Fibroblast of skin of left biceps (primary cell): ENCODE measurements around the gene HLA-DQB1.
"Not testable (repeated sequence)": the region's sequence is repeated elsewhere in the genome, so short reads cannot be mapped to it uniquely, and the experiment has no call there.

ENCODE experiments used
- DNase-seq, 2 experiments: peaks; one replicate each; pipeline ENCODE4 v3.0.0-alpha.2; 2013; ENCODE audit warnings: low read depth in 2 of 2

Gene HLA-DQB1

GRCh38 chr6:32662836-32663235 is 3.6 kb downstream of the HLA-DQB1 start:
- DNase-seq = no peak

DNA sequence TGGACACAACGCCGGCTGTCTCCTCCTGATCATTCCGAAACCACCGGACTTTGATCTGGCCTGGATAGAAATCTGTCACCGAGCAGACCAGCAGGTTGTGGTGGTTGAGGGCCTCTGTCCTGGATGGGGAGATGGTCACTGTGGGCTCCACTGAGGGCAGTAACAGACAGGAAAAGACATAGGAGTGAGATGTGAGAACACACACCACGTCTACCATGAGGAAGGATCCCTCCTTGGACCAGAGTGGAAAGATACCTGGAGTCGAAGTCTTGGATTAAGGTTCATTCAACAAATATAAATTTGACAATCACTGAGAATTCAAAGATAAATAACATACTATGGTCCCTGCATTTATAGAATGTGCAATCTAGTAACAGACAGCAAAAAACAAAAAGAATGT is 4.4 kb downstream of the HLA-DQB1 start:
- no peak for DNase-seq

- no peak for DNase-seq
Measured at GRCh38 chr6:32659856-32660595, 6.4 kb downstream of the HLA-DQB1 start.

GRCh38 chr6:32658268-32658897 is 8.1 kb downstream of the HLA-DQB1 start:
- DNase-seq = no peak

- DNase-seq = not testable (repeated sequence)
Measured at GRCh38 chr6:32657819-32658218, 8.6 kb downstream of the HLA-DQB1 start.

- not testable (repeated sequence) for DNase-seq
Measured at GRCh38 chr6:32657329-32657728, 9.1 kb downstream of the HLA-DQB1 start.

DNA sequence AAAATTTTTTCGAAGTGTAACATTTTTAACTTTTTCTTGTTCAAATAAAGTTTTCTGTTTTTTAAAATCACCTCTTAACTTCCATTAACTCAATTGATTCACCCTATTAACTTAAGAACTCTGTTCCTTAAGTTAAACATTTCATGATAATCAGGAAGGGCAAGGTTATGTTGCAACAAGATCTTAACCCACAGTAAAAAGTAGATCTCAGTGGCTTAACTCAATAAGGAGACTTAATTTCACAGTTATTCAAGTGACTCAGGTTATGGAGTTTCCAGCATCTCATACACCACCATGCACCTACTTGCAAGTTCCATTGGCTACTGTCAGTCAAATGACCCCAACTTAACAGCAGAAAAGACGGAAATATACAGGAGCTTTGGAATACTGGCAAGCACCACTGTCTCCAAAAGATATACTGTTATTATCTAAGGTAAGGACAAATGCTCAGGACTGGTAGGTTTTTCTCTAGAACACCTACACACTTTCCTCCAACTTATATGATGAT is 11.2 kb downstream of the HLA-DQB1 start:
- DNase-seq = no peak

DNA sequence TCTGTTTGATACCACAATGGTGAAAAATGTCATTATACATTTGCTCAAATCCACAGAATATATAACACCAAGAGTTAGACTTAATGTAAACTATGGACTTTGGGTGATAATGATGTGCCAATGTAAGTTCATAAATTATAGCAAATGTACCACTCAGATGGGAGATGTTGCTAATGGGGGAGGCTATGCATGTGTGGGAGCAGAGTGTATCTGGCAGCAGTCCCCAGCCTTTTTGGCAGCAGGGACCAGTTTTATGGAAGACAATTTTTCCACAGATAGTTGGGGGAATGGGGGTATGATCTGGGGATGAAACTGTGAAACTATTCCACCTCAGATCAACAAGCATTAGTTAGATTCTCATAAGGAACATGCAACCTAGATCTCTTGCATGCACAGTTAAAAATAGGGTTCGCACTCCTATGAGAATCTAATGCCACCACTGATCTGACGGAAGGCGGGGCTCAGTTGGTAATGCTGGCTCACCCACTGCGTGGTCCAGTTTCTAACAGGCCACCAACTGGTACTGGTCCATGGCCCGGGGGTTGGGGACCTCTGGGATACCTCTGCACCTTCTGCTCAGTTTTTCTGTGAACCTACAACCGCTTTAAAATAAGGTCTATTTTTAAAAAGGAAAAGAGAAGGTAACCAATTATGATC is 21.3 kb downstream of the HLA-DQB1 start:
- no peak for DNase-seq

GRCh38 chr6:32643904-32644303 is 22.6 kb downstream of the HLA-DQB1 start:
- DNase-seq = no peak

- DNase-seq = no peak
Measured at GRCh38 chr6:32642720-32643106, 23.7 kb downstream of the HLA-DQB1 start.

GRCh38 chr6:32641785-32642719 is 24.4 kb downstream of the HLA-DQB1 start:
- not testable (repeated sequence) for DNase-seq

DNA sequence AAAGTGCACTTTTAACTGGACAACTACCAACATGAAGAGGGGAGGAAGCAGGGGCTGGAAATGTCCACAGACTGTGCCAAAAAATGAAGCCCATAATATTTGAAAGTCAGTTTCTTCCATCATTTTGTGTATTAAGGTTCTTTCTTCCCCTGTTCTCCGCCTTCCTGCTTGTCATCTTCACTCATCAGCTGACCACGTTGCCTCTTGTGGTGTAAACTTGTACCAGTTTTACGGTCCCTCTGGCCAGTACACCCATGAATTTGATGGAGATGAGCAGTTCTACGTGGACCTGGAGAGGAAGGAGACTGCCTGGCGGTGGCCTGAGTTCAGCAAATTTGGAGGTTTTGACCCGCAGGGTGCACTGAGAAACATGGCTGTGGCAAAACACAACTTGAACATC is 25.3 kb downstream of the HLA-DQB1 start:
- no peak for DNase-seq

DNA sequence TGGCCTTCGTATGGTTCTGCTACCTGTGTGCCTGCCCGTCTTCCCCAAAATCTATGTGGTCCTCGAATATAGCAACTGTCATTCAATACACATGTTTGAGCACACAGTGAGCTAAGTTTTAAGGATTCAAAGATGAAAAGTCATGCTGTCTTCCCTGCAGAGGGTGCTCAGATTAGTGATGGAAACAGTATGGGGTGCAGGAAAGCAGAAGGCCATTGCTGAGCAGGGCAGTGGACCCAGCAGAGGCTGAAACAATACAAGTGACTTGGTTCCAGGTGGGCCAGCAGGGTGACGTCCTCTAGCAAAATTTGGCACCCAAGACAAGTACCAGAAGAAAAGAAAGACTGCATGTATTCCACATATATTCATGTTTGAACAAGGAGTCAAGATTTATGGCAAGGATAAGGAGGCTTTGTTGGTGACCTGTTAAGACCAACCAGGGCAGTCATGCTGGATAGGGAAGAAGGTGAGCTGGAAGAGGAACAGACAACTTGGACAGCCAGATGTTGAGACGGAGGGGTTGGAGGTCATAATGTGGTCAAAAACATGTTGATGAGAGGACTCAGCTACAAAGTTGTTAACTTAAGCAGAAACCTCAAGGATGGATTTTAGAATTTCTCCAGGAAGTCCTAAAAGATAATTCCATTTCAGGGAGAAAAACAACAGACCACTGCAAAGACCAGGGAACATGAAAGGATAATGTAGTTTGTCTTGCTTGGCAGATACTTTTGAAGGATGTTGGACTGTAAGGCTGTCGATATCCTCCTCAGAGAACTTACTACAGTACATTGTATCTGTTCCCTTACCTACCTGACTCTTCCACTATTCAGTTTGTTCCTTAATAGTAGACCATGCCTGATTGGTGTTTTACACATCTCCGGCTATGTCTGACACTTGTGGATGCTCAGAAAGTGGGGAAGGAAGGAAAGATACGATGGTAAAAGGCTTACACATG is 26.7 kb downstream of the HLA-DQB1 start:
- DNase-seq = no peak

GRCh38 chr6:32638532-32639219 is 27.8 kb downstream of the HLA-DQB1 start:
- no peak for DNase-seq

- DNase-seq = no peak
Measured at GRCh38 chr6:32637883-32638282, 28.6 kb downstream of the HLA-DQB1 start.

GRCh38 chr6:32637219-32637880 is 29.1 kb downstream of the HLA-DQB1 start, which contains the start of gene HLA-DQA1:
TSS of gene HLA-DQA1 (plus strand) at chr6:32637406. CDS start at chr6:32637459, 53 bp downstream.
- no peak for DNase-seq

DNA sequence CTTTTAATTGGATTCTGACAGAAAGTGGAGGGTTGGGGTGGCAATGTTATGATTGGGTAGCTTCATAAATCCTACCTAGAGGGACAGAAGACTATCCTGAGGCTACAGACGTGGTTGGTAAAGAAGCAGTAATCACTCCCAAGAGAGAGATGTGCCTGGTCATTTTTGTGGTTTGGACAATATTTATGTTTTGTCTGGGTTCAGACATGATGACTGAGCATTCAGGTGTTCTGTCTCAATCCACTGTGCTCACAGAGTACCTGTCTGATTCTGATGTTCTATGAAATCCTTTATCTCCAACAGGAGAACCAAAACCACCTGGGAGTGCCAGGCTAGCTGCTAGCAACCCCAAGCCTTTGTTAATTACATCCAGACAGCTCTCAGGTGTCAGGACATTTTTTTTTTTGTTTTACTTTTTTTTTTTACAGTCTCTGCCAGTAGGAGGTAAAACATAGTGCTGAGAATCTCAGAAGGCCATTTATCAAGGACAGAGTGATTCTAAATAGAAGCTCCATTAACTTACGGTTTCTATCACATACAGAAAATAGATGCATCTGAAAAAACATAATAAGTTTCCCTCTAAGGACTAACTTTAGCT is 30.8 kb downstream of the HLA-DQB1 start:
- DNase-seq = no peak

GRCh38 chr6:32629793-32630192 is 36.7 kb downstream of the HLA-DQB1 start:
- DNase-seq = not testable (repeated sequence)

DNA sequence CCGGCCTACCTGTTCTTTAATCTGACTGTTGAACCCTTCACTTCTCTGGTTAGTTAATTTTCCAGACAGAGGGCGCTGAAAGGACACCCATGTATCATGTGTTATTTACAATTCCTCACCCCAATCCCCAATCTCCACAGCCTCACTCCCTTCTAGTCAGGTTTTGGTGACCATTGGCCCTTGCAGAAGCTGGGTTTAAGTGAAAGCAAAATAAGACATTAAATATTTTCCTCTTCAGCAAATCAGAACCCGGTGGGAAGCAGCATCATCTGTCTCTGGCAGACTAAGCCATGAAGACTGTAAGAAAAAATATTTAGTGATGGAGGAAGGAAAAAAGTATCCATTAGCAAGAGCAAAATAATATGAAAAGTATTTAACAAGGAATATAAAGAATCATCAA is 38.6 kb downstream of the HLA-DQB1 start:
- DNase-seq = no peak
